Fibroblast of skin of abdomen (primary cell): Measurements from ENCODE around the gene DIPK1A.
"Not testable (repeated sequence)": the region's sequence is repeated elsewhere in the genome, so short reads cannot be mapped to it uniquely, and the experiment has no call there.

Source experiments
- DNase-seq: peaks from one replicate; pipeline ENCODE4 v3.0.0-alpha.2; 2013

DIPK1A gene

DNA sequence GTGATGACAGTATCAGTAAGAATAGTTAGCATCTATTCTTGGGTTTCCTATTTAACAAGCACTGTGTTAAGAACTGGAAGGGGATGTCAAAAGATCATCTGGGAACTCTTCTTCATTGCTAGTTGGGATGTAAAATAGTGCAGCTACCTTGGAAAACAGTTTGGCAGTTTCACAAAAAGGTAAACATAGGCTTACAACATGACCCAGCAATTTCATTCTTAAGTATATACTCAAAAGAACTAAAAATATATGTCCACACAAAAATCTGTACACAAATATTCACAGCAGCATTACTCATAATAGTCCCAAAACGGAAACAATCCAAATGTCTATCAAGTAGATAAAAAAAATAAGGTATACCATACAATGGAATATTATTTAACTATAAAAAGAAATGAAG is 45.7 kb downstream of the DIPK1A start:
- DNase-seq, result no peak

DNA sequence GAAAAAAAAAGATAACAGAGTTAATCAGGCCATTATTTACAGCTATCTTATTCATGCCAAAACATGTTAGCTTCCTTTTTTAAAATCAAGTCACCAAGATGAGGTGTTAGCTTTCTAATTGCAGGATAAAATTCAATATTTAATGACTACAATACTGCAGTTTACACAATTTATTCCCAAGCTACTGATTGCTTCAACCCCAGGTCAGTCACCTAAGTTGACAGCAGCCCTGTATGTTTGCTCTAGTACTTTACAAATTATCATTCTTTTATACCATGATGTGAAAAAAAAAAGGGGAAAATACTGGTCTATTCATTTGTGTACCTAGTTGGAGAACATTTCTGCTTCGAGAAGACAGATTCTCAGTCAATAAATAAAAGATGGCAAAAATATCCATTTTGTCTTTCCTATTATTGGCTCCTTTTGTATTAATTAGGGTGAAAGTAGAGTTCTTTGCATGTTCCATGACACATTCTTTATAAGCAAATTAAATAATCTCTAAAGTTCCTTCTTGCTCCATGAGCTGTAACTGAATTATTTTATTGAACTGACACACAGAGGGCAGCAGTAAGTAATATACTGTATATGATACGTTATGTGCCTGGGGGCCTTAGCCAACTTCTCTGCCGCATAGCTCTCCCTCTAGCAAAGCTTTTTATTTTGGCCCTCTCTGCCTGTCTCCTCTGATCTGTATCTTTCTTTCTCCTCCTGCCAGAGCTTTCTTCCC is 48.0 kb downstream of the DIPK1A start:
- DNase-seq, result no peak

DNA sequence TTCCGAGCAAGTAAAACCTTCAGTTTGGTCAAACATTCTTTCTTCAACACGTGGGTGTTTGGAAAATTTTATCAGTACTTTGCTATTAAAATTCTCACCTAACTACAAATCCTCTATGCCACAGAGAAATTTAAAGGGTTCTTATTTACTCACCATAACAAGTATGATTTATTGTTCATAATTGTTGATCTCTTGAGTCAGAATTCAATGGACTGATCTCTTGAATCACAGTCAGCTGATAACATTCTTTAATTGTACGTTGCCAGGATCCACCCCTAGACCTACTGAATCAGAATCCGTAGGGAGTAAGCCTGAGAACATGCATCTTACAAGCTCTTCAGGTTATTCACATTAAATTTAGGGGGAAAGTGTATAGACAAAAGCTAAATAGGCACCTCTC is 51.2 kb downstream of the DIPK1A start:
- DNase-seq, result no peak

DNA sequence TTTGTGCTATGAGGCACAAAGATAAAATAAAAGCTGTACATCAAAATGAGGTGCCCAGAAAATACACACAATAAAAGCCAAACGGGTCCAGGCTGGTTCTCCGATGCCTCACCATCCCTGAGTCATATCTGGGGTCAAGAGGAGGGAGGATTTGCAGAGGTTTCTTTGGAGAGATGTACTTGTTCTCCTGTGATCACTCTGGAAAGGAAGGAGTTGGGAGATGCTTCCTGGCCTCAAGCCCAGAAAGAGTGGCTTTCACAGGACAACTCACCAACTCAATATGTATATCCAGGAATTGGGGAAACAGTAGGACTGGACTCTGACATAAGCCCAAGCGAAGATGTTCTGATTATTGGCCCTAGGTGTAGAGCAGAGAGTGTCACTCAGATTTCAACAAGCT is 51.9 kb downstream of the DIPK1A start:
- DNase-seq, result peak; percentile 92

DNA sequence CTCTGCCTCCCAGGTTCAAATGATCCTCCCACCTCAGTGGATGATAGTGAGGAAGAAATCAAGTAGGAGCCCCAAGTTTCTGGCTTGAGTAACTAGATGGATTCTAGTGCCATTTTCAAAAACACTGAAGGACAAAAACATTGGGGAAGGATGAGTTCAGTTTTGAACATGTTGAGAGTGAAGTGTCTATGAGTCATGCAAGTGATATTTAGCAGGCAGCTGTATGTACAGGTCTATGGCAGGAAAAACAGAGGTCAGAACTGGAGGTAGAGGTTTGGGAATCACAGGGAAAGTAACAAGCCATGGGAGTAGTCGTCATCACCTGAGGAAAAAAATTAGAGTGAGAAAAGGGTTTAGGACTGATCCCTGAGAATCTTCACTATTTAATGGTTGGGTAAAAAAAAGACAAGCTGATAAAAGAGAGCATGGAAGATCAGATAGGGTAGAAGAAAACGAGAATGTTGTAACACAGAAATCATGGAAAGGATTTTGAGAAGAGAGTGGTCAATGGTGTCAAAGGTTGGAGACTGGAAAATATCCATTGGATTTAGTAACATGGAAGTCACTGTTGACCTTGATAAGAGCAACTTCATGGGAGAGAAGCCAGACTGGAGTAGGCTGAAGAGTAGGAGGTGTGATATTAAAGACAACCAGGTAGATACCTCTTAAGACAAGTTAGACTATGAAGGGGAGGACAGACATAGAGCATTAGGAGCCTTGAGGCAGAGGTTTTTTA is 53.1 kb downstream of the DIPK1A start:
- peak; percentile 34 for DNase-seq

DNA sequence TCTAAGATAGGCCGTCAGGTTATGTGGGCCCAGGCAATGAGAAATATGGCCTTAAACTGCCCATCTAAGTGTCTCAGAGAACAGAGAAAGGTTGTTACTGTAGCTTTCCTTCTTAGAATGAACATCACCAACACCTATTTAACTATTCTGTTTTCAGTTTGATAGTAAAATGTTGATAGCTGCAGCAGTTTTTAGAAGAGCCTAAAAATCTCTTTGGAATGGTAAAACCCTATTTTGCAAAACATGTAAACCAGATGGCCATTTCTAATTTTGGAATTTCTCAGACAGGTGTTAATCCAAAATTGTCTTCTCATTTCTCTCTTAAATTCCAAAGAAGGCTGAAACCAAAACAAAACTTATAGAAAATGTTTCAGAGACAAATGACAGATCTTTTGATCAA is 57.5 kb downstream of the DIPK1A start:
- no peak for DNase-seq

DNA sequence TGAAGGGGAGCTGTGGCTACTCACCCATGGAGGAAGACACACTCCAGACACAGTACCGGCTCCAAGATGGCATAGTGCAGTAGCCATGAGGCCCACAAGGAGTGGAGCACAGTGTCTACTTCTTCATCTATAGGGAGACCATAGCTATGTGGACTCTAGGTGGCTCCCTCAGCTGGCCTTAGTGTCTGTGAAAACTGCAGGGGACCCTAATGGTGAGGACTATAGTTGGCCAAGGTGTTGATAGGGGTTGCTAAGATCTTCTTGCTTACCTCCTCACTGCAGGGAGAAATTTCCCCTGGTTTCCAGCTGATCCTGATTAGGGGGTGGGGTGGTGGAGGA is 58.9 kb downstream of the DIPK1A start:
- no peak for DNase-seq

DNA sequence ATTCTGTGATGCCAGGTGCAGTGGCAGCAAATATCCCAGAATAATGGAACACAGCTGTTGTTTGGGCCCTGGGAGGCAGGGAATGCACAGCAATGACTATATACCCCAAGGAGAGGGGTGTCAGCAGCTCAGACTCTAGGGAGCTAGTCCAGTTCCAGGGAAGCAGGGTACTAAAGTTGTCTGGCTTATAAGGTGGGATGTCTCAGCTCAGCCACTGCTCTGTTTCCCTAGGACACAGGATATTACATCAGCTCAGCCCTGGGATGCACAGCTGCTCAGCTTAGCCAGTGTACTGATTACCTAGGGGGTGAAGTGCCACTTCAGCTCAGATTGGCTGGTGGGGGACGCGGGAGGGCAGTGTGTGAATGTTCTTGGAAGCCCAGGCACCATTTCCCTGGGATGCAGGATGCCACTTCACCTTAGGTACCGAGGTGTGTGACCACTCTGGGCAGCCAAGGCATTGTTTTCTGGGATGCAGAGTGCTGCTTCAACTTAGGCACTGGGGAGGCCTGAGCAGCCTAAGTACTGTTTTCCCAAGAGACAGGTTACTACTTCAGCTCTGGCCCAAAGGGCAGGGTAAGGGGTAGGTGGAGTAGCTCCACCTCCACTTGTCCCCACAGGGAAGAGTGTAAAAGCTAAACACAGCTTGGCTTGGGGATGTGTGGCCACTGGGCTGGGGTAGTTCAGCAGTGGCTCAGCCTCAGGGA is 59.4 kb downstream of the DIPK1A start:
- DNase-seq, result peak; percentile 50

DNA sequence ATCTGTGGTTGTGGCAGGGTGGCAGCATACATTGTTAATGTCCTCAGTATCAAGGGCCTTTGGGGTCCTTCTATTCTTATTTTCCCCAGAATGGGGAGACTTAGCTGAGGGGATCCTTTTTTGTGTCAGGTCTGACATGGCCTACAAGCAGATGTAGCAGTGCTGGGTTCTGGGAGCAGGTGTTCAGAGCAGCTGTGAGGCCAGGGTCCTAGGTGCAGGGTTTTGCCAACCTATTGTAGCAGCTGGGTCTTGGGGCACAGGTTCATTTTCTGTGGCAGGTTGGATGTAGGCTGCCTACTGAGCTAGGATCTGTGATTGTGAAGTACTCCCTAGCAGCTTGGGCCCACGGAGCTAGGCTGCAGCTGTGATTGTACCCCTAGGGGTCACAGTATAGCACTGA is 60.1 kb downstream of the DIPK1A start:
- no peak for DNase-seq

DNA sequence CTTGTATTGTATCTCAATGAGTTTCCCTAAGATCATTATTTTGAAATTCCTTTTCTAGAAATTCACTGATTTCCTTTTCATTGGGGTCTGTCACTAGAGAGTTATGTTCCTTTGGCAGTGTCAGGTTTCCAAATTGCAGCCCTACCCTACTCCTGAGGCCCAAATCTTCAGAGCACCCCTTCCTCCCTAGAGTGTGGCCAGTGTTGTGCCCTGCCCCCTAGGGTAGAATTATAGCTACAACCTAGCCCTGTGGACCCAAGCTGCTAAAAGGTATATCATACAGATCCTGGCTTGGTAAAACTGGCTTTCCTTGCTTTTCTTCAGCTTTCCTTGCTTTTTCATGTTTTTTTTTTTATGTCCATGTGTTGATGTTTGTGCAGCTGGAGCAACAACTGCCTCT is 60.7 kb downstream of the DIPK1A start:
- DNase-seq, result no peak

DNA sequence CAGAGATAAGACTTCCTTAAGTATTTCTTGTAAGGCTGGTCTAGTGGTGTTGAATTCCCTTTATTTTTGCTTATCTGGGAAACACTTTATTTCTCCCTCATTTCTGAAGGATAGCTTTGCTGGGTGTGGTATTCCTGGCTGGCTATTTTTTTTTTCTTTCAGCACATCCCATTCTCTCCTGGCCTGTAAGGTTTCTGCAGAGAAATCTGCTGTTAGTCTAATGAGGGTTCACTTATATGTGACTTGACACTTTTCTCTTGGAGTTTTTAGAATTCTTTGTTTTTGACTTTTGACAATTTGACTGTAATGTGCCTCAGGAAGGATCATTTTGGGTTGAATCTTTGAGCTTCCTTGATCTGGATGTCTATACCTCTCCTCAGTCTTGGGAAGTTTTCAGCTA is 61.5 kb downstream of the DIPK1A start:
- DNase-seq, result no peak

DNA sequence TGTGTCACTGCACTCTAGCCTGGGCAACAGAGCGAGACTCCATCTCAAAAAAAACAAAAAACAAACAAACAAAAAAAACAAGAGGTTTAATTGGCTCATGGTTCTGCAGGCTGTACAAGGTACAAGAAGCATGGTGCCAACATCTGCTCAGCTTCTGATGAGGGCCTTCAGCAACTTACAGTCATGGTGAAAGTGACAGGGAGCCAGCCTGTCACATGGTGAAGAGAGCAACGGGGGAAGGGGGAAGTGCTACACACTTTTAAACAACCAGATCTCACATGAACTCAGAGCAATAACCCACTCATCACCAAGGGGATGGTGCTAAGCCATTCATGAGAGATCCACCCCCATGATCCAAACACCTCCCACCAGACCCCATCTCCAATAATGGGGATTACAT is 63.2 kb downstream of the DIPK1A start:
- DNase-seq, result not testable (repeated sequence)

DNA sequence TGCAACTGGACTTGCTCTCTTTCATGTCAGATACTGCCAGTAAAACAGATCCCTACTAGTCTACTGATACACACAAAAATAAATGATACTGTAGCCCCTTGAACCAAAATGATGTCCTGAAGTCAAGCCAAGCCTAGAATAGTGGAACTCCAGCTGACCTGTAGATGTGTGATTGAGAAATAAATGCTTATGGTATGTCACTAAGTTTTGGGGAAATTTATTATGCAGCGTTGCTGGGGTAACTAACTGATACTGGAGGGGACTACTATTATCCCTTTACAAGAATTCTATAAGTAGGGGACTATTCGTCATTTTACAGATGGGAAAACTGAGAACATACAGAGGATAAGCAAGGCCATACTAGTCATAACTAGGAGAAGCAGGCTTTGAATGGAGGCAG is 73.8 kb downstream of the DIPK1A start:
- no peak for DNase-seq

DNA sequence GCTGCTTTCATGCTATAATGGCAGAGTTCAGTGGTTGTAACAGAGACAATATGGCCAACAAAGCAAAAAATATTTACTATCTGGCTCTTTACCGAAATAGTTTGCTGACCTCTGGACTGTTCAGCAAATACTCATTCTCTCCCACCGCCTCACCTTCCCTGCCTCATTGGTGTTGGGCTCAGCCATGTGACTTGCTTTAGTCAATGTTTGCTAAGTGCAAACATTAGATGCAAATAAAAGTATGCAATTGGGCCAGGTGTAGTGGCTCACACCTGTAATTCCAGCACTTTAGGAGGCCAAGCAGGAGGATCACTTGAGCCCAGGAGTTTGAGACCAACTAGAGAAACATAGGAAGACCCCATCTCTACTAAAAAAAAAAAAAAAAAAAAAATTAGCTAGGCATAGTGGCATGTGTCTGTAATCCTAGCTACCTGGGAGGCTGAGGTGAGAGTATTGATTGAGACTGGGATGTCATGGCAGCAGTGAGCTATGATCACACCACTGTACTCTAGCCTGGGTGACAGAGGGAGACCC is 74.3 kb downstream of the DIPK1A start:
- DNase-seq, result no peak

DNA sequence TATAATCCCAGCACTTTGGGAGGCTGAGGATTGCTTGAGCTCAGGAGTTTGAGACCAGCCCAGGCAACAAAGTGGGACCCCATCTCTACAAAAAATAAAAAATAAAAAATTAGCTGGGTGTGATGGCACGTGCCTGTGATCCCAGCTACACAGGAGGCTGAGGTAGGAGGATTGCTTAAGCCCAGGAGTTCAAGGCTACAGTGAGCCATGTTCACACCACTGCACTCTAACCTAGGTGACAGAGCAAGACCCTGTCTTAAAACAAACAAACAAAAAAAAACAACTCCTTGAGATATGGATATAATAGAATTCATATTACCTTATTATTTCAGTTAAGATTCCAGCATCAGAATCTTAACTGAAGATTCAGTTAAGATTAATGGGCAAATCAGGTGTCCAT is 77.1 kb downstream of the DIPK1A start:
- no peak for DNase-seq

DNA sequence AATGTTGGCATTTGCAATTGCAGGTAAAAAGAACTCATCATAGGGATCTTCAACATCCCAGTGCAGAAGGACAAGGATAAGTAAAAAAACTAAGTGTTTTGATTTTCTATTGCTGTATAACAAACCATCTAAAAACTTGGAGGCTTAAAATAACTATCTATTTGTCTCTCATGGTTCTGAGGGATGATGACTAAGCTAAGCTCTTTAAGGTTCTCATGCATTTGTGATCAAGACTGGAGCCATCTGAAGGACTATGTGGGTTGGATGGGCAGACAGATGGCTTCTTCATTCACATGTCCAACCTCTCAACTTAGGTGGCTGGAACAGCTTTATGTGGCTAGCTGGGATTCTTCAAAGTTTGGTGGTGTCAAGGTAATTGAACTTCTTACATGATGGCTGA is 78.0 kb downstream of the DIPK1A start:
- DNase-seq, result no peak

DNA sequence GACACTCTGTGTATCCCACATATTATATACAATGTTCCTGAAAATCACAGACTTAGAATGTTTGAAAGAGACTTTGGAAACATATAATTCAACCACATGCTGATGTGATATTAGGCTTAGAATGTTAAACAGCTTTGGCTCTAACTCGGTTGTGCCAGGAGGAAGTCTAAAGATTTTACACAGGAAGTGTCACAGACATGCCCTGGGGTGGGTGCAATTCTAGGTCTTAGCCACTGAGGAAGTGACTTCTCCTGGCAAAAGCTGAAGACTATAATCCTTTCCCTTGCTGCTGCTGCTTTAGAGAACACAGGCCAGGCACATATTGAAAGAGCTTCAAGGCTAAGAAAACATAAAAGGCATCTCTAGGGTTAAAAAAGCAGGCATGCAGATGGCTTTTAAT is 78.4 kb downstream of the DIPK1A start:
- DNase-seq, result no peak

DNA sequence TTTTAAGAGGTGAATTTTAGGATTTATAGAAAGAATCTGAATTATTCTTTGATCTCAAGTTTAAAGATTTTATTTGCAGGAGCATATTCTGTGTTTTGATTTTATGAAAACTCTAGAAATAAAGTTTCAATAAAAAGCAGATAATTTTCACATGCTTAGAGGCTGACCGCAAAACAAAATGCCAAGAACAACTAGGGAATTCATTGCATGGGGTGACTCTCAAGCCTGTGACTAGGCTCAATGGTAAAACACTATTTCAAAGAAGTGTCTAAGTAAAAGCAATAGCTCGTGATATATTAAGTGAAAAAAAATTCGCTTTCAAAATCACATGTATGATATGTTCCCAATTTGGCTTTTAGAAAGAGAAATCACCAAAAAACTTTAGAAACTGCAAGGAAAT is 79.9 kb downstream of the DIPK1A start:
- no peak for DNase-seq

DNA sequence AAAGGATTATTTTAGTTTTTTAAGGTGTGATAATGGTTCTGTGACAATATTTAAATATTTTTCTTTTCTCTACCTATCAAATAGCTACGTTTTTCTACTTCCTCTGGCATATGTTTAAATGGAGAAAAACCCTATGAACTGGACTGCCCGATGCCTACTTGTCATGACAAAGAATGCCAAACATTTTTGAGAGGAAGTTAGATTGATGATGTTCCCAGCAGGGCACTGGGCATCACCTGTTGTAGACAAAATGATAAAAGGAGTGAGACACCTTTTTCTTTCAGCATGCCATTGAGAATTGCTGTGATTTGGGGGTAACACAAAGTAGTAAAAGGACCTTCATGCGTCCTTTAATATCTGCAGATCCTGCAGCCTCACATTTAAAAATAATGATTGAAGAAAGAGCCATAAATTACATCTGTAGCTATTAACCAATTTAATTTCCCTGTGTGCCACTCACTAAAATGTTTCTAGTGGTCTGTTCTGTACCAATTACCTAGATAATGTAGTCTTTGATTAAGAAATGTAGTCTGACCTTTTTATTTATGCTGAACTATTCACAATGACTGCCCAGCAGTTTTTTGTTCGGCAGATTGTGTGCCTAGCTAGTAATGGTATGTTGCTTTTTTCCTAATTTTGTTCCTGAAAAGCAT is 81.8 kb downstream of the DIPK1A start:
- DNase-seq, result no peak

DNA sequence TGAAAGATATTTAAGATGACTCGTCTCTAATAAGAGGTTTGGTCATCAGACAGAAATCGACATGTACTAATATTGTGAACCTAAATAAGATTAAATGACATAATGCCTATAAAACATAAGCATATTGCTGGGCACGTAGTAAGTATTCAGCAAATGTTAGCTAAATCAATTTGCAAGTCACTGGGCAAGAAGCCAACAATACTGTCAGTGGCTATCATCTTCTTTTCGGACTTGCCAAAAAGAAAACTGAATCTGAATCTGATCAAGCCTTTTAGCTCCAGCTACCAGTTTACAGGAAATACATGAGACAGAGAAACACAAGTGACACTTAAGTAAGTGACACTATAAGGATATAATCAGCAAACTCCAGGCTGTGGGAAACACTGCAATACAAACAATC is 83.5 kb downstream of the DIPK1A start:
- no peak for DNase-seq

DNA sequence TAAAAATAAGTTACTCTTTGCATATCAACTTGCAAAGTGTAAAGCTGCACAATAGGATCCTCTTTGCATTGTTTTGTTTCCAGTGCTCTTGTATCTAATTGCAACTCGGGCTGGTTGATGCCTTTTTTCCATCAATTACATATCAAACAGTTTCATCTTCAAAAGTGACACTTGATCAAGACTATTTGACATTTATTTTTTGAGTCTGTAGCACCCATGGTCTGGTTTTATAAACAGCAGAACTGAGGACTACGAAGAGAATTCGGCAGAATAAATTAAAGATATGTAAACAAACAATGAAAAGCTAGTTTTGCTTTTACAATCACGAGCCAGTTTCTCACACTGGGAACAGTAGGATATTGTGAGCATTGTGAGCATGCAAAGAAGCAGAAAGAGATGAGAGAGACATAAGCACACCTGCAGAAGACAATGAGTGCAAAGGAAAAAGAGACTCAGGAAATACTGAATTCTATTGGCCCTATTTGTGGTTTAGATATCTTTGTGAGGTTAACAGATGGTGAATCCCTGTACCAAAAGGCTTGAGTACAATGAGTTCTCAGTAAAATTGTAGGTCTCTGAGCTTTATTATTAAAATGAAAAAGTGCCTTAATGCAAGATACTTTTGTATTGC is 84.1 kb downstream of the DIPK1A start:
- DNase-seq, result no peak

DNA sequence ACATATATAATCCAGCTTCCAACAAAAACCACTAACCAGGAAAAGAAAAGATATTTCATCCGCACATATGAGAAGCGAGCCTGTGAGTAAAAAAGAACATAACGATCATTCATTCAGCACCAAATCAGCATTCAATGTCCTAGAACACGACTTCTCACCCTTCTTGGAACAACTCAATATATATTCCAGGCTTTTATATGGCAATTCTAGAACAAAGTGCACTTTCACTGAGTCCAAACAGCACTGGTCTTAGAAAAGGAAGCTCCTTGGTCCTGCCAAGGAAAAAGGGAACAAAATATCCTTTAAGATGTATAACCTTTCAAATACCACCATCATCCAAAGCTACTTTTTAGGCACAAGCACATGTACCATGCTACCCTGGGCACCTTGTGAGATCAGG is 84.9 kb downstream of the DIPK1A start:
- DNase-seq, result no peak

DNA sequence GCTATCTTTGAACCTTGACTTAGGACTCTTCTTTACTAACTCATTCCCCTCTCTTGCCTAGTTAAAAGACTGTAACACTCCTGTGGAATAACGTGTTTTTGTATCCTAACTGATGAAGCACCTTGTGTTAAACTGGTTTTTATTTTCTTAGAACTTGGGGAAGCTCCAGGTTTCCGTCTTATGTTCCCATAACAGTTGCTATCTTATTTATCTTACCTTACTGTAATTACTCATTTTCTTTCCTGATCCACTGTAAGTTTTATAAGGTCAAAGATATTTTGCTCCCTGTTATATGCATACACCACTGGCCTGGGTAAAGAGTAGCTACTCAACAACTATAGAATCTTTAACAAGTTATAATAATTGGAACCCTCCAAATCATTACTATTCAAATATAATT is 86.3 kb downstream of the DIPK1A start:
- DNase-seq, result no peak
